ENCODE results near the gene PRPF8. TPM values are rescaled to one million over a fixed set of nuclear protein-coding genes. Genes with fewer than 3 reads are reported as not detected.
A peak's percentile ranks its signal among the peaks of the same experiment; 100 is the strongest.

The PRPF8 gene
- total and polyA plus RNA-seq, 10 of the 15 experiments (the other 5 are each of a cell fraction or from before 2014, with no cell fraction given), result 77.2 to 337 (median 162) TPM

DNA sequence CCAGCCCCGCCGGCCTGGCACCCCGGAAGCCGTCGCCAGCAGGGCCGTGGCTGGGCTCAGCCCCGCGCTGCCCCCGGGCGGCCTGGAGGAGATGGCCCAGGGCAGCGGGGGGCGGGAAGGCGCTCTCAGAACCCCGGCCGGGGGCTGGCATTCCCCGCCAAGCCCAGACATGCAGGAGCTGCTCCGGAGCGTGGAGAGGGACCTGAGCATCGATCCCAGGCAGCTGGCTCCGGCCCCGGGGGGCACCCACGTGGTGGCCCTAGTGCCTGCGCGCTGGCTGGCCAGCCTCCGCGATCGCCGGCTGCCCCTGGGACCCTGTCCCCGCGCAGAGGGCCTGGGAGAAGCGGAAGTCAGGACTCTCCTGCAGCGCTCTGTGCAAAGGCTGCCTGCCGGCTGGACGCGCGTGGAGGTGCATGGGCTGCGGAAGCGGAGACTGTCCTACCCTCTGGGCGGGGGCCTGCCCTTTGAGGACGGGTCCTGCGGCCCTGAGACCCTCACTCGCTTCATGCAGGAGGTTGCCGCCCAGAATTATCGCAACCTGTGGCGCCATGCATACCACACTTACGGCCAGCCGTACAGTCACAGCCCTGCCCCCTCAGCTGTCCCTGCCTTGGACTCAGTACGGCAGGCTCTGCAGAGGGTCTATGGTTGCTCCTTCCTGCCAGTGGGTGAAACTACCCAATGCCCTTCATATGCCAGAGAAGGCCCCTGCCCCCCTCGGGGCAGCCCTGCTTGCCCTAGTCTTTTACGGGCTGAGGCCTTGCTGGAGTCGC, 40.4 kb upstream of the PRPF8 start:
- RAD21 ChIA-PET (ENCODE audit: unreplicated experiment), result interaction anchor here (1.1 to 5.7 kb wide), 2 partner anchors 59 to 152 kb away, joined by 3 to 80 read pairs; no protein-coding TSS in a partner anchor
- Histone ChIP-seq H3K4me3 (peak overlapping the region; percentile 86), H2AFZ (ENCODE audit: control insufficient read depth, low read depth, low read length) (peak overlapping the region; percentile 57), H3K36me3 (ENCODE audit: control insufficient read depth in 2 of 2, insufficient read depth in 2 of 2, low read length in 1 of 2) (peaks cover 3 to 5% of the 10 kb centered on the region in 2 experiments; a peak in 3 of 4 replicates), H3K9ac (ENCODE audit: control insufficient read depth, insufficient read depth, low read length) (peak overlapping the region; percentile 80), H3K27ac (ENCODE audit: control insufficient read depth, insufficient read depth) (peak overlapping the region; percentile 95), H3K4me2 (ENCODE audit: control insufficient read depth, insufficient read depth) (peak overlapping the region; percentile 70), H3K27me3 (replicated peaks in 1 of 2; ENCODE audit: control insufficient read depth in 2 of 2, insufficient read depth in 2 of 2, low read length in 1 of 2) (no peaks in the 10 kb centered on the region), H3K4me1 (ENCODE audit: control insufficient read depth, insufficient read depth, low read length) (peaks cover 28% of the 10 kb centered on the region), H3K79me2 (ENCODE audit: control insufficient read depth, insufficient read depth, low read length) (peaks cover 16% of the 10 kb centered on the region), H3K9me3 (replicated peaks; ENCODE audit: control insufficient read depth, insufficient read depth, low read length) (no peaks in the 10 kb centered on the region), H4K20me1 (ENCODE audit: control insufficient read depth, insufficient read depth) (no peaks in the 10 kb centered on the region)
- DNase-seq (ENCODE audit: low read depth, low spot score) (no peak), ATAC-seq (peak; percentile 56), FAIRE-seq (no peak)
- POLR2A ChIA-PET, result interaction anchor here (0.6 to 5.1 kb wide), 5 partner anchors 11 to 1986 kb away, joined by 3 to 16 read pairs (median 4); no protein-coding TSS in a partner anchor
- CTCF ChIA-PET, result interaction anchor here (0.5 to 1.4 kb wide), 3 partner anchors 12 to 161 kb away, joined by 3 read pairs; no protein-coding TSS in a partner anchor
- SMC1A ChIA-PET (ENCODE audit: uncharacterized antibody, unreplicated experiment), result interaction anchor here (1.0 to 1.5 kb wide), 2 partner anchors 11 to 140 kb away, joined by 3 to 4 read pairs; no protein-coding TSS in a partner anchor
- in situ Hi-C loops (cut with MboI) (loop anchor here (5.0 kb wide), 1 partner anchor 107 kb away; the partner anchor contains the start of gene RPA1), intact Hi-C loops (cut with micrococcal nuclease; ENCODE audit: unreplicated experiment) (loop anchor here (5.0 kb wide), 1 partner anchor 317 kb away; the partner anchor contains the start of gene OVCA2)
- WGBS (ENCODE audit: insufficient coverage, insufficient replicate concordance, low lambda C conversion rate, missing lambda C conversion rate), result 25% methylated on average over 39 of the region's 51 CpGs
- BruUV-seq (replicated peaks), result no TSS peak
- TF ChIP-seq KLF5 (IDR thresholded peaks at IDR 0.05; ENCODE audit: partially characterized antibody) (no peak), CHD4 (IDR thresholded peaks at IDR 0.05) (no peak), LARP7 (IDR thresholded peaks at IDR 0.05) (peak; percentile 33), SMC3 (IDR thresholded peaks at IDR 0.05; ENCODE audit: borderline replicate concordance, low read length) (no peak), SIX5 (IDR thresholded peaks at IDR 0.05; ENCODE audit: low read depth, low read length, severe bottlenecking) (no peak), FOS (IDR thresholded peaks at IDR 0.05; ENCODE audit: borderline replicate concordance, extremely low read depth, insufficient read length) (no peak), SMARCA5 (IDR thresholded peaks at IDR 0.05) (peak; percentile 9; the same call in 1 of the 2 replicates), MEF2A (IDR thresholded peaks at IDR 0.05; ENCODE audit: insufficient read depth, low read depth, low read length) (no peak), FOXK2 (IDR thresholded peaks at IDR 0.05) (no peak), SKIL (IDR thresholded peaks at IDR 0.05; ENCODE audit: low read depth, poor library complexity, severe bottlenecking) (no peak), POLR2A (IDR thresholded peaks at IDR 0.05; ENCODE audit: low read depth, low read length) (no peak), KDM1A (IDR thresholded peaks at IDR 0.05; ENCODE audit: borderline replicate concordance) (no peak), HDGF (IDR thresholded peaks at IDR 0.05) (0 out of 2 replicates have a peak, but pooled peaks have one; percentile 19), ZNF24 (IDR thresholded peaks at IDR 0.05) (no peak)
- TF ChIP-seq, protein P1, sequence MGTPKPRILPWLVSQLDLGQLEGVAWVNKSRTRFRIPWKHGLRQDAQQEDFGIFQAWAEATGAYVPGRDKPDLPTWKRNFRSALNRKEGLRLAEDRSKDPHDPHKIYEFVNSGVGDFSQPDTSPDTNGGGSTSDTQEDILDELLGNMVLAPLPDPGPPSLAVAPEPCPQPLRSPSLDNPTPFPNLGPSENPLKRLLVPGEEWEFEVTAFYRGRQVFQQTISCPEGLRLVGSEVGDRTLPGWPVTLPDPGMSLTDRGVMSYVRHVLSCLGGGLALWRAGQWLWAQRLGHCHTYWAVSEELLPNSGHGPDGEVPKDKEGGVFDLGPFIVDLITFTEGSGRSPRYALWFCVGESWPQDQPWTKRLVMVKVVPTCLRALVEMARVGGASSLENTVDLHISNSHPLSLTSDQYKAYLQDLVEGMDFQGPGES (IDR thresholded peaks at IDR 0.05), result no peak
- TF ChIP-seq, protein P2, sequence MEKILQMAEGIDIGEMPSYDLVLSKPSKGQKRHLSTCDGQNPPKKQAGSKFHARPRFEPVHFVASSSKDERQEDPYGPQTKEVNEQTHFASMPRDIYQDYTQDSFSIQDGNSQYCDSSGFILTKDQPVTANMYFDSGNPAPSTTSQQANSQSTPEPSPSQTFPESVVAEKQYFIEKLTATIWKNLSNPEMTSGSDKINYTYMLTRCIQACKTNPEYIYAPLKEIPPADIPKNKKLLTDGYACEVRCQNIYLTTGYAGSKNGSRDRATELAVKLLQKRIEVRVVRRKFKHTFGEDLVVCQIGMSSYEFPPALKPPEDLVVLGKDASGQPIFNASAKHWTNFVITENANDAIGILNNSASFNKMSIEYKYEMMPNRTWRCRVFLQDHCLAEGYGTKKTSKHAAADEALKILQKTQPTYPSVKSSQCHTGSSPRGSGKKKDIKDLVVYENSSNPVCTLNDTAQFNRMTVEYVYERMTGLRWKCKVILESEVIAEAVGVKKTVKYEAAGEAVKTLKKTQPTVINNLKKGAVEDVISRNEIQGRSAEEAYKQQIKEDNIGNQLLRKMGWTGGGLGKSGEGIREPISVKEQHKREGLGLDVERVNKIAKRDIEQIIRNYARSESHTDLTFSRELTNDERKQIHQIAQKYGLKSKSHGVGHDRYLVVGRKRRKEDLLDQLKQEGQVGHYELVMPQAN (conservative IDR thresholded peaks at IDR 0.05), result 0 out of 2 replicates have a peak, but pooled peaks have one; percentile 53
- TF ChIP-seq, protein P3, sequence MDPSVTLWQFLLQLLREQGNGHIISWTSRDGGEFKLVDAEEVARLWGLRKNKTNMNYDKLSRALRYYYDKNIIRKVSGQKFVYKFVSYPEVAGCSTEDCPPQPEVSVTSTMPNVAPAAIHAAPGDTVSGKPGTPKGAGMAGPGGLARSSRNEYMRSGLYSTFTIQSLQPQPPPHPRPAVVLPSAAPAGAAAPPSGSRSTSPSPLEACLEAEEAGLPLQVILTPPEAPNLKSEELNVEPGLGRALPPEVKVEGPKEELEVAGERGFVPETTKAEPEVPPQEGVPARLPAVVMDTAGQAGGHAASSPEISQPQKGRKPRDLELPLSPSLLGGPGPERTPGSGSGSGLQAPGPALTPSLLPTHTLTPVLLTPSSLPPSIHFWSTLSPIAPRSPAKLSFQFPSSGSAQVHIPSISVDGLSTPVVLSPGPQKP (IDR thresholded peaks at IDR 0.05; ENCODE audit: low read depth, low read length), result no peak
